DND-41 (cell line): ENCODE data around the gene SLC30A1.

Experiments used
- ATAC-seq: fragments of 200-7000 bp; cut with Tn5 transposase; 3 replicates; pipeline ENCODE4 v1.9.1; 2021; ENCODE audit warnings: low read depth; ENCODE audit not compliant: insufficient read depth
- DNase-seq: peaks from one replicate; pipeline ENCODE4 v3.0.0-alpha.2; 2020
- H2AFZ ChIP-seq: 2 replicates; pipeline ENCODE4 v1.6.0; 2012; ENCODE audit warnings: low read depth, low read length
- H3K27ac ChIP-seq: 2 replicates; pipeline ENCODE4 v1.5.1; 2012; ENCODE audit warnings: low read length, inconsistent platforms
- H3K27me3 ChIP-seq: fragments of 200-600 bp; sonication (generic); 2 replicates; pipeline ENCODE4 v1.6.0; 2012; ENCODE audit warnings: low read length, mild to moderate bottlenecking, inconsistent platforms; ENCODE audit not compliant: insufficient read depth, poor library complexity
- H3K36me3 ChIP-seq: 2 replicates; pipeline ENCODE4 v1.5.1; 2012; ENCODE audit warnings: low read length, inconsistent platforms; ENCODE audit not compliant: insufficient read depth
- H3K4me1 ChIP-seq: 2 replicates; pipeline ENCODE4 v1.5.1; 2012; ENCODE audit warnings: mild to moderate bottlenecking, low read length; ENCODE audit not compliant: insufficient read depth
- H3K4me2 ChIP-seq: 2 replicates; pipeline ENCODE4 v1.6.0; 2012; ENCODE audit warnings: mild to moderate bottlenecking, moderate library complexity, low read length, inconsistent platforms; ENCODE audit not compliant: insufficient read depth
- H3K4me3 ChIP-seq, 2 experiments: fragments of 200-600 bp in 1 of 2; shearing (Covaris generic) in 1 of 2; 2 replicates each; pipeline ENCODE4 v1.5.1; 2012 to 2016; ENCODE audit warnings: inconsistent platforms in 2 of 2, low read length in 2 of 2, mild to moderate bottlenecking in 2 of 2, low read depth in 1 of 2, moderate library complexity in 1 of 2
- H3K79me2 ChIP-seq: 2 replicates; pipeline ENCODE4 v1.6.0; 2012; ENCODE audit warnings: low read length, inconsistent platforms; ENCODE audit not compliant: insufficient read depth
- H3K9ac ChIP-seq: 2 replicates; pipeline ENCODE4 v1.6.0; 2012; ENCODE audit warnings: low read depth, mild to moderate bottlenecking, inconsistent platforms, low read length, moderate library complexity
- H3K9me3 ChIP-seq: 2 replicates; pipeline ENCODE4 v1.5.1; 2012; ENCODE audit warnings: low read length, moderate library complexity, mild to moderate bottlenecking, inconsistent platforms; ENCODE audit not compliant: insufficient read depth, severe bottlenecking
- H4K20me1 ChIP-seq: 2 replicates; pipeline ENCODE4 v1.6.0; 2012; ENCODE audit warnings: low read length; ENCODE audit not compliant: insufficient read depth
- EZH2 ChIP-seq: IDR thresholded peaks from 3 replicates; pipeline ENCODE4 v1.6.1; 2012; ENCODE audit warnings: borderline replicate concordance, low read depth, mild to moderate bottlenecking, moderate library complexity, low read length, inconsistent platforms; ENCODE audit not compliant: severe bottlenecking
- TF ChIP-seq, protein P1 (sequence below): IDR thresholded peaks from 2 replicates; pipeline ENCODE4 v1.5.1; 2012; ENCODE audit warnings: borderline replicate concordance, low read length, moderate library complexity, mild to moderate bottlenecking; ENCODE audit not compliant: poor library complexity, severe bottlenecking; ENCODE audit errors: extremely low read depth

SLC30A1 gene

DNA sequence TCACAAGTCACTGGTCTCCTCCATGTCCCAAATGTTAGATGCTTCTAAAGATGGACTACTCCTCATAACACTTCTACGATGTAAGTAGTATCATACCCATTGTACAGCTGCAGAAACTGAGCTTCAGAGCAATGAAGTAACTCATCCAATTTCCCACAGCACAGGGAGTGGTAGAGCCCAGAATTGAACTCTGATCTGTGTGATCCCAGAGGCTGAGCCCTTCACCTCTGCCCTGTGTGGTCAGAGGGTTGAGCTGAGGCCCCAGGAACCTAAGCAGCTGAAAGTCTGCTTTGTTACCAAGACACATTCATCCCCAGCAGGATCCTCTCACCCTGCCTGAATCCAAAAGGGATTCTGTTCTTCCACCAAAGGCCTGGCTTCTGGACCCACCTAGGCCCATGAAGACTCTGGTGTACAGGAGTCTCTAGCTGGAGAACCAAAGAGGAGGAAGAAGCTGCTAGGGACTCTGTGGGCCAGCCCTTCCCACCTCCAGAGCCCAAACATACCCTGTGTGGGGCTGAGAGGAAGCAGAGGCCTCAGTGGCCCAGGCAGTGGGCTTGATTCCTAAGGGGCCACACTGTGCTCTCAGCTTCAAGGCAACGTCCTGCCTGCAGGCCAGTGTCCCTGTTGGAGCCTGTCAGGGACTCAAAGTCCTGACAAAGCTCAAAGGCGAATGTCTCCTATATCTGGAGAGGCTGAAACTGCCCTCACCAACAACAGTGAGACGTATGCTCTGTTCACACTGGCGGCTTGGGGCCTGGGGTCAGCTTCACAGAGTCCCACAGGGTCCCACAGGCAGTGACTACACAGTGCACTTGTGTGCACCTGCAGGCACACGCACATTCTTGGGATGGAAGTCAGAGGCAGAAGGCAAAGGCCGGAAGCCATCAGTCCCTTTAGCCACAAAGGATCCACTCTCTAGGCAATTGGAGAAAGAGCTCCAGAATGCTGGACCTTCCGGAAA, 40.4 kb upstream of the SLC30A1 start:
- H3K79me2 ChIP-seq: no peaks in the 10 kb centered on the region
- ATAC-seq: no peak

DNA sequence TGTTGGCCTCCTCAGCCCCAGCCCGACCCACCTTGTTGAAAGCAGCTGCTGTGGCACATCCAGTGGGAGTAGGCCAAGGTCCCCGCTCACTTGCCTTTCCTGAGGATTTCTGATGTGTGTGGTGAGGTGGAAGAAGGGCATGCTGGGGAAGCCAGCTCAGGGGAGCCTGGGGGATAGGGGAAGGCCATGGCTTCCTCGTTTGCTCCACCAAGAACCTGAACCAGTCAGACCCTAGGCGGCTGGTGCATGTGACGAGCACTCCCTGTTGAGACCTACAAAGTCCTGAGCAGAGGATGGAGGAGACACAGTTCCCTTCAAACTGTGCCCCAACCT, 38.0 kb upstream of the SLC30A1 start:
- ATAC-seq: no peak
- peak overlapping the region; percentile 41; the same call in 1 of the 2 replicates for H2AFZ ChIP-seq

More for the DNA sequence above, 40.4 kb upstream of the SLC30A1 start:
- H2AFZ ChIP-seq: no peak overlapping the region; the same call in 1 of the 2 replicates
- DNase-seq: no peak
- H3K27ac ChIP-seq: no peak overlapping the region
- H3K27me3 ChIP-seq: no peaks in the 10 kb centered on the region
- no peaks in the 10 kb centered on the region for H3K36me3 ChIP-seq
- no peak overlapping the region for H3K4me2 ChIP-seq
- no peaks in the 10 kb centered on the region for H3K9me3 ChIP-seq
- no peak overlapping the region for H3K4me3 ChIP-seq
- H3K9ac ChIP-seq: no peak overlapping the region
- H4K20me1 ChIP-seq: no peaks in the 10 kb centered on the region
- no peaks in the 10 kb centered on the region for H3K4me1 ChIP-seq
- TF ChIP-seq, protein P1, sequence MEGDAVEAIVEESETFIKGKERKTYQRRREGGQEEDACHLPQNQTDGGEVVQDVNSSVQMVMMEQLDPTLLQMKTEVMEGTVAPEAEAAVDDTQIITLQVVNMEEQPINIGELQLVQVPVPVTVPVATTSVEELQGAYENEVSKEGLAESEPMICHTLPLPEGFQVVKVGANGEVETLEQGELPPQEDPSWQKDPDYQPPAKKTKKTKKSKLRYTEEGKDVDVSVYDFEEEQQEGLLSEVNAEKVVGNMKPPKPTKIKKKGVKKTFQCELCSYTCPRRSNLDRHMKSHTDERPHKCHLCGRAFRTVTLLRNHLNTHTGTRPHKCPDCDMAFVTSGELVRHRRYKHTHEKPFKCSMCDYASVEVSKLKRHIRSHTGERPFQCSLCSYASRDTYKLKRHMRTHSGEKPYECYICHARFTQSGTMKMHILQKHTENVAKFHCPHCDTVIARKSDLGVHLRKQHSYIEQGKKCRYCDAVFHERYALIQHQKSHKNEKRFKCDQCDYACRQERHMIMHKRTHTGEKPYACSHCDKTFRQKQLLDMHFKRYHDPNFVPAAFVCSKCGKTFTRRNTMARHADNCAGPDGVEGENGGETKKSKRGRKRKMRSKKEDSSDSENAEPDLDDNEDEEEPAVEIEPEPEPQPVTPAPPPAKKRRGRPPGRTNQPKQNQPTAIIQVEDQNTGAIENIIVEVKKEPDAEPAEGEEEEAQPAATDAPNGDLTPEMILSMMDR: no peak
- no peak for TF ChIP-seq EZH2

DNA sequence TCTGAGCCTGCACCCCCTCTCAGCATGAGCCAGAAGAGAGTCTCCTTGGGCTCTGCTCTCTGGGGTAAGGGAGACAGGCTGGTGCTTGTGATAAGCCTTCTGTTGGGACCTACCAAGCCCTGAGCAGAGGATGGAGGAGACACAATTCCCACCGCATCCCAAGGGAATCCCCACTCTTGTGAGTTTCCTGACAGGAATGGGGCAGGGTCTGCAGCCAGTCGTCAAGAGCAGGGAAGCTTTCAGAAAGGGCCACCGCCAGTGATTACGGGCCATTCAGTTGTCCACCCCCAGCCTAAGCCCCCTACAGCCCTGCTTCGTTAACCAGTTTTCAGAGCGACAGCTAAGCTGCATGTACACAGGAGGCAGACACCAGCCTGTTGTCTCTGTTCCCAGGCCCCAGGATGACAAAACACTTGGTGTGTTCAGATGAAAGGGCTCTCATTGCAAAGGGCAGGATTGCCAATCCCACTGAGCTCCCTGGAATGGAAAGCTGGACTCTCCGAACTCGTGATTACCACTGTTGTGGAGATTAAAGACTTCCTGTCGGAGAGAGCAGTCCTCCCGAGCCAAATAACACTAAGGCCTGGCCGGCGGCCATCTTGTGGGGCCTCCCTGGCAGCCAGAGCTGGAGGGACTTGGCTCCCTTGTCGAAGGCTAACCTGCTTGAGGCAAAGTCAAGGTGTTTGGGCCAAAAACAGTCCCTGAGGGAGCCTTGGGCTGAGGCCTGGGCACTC, 37.4 kb upstream of the SLC30A1 start:
- H3K27ac ChIP-seq: no peak overlapping the region
- H3K4me2 ChIP-seq: no peak overlapping the region
- H3K9ac ChIP-seq: no peak overlapping the region
- no peaks in the 10 kb centered on the region for H3K79me2 ChIP-seq
- no peak overlapping the region for H3K4me3 ChIP-seq
- no peak for TF ChIP-seq EZH2
- TF ChIP-seq, protein P1: no peak
- no peaks in the 10 kb centered on the region for H3K27me3 ChIP-seq
- no peaks in the 10 kb centered on the region for H4K20me1 ChIP-seq
- peak overlapping the region; percentile 41; the same call in 1 of the 2 replicates for H2AFZ ChIP-seq
- DNase-seq: no peak
- no peaks in the 10 kb centered on the region for H3K36me3 ChIP-seq
- H3K4me1 ChIP-seq: no peaks in the 10 kb centered on the region
- no peaks in the 10 kb centered on the region for H3K9me3 ChIP-seq
- no peak for ATAC-seq

More for the DNA sequence above, 38.0 kb upstream of the SLC30A1 start:
- Histone ChIP-seq H3K4me2 (no peak overlapping the region), H4K20me1 (no peaks in the 10 kb centered on the region), H3K4me1 (no peaks in the 10 kb centered on the region), H3K9me3 (no peaks in the 10 kb centered on the region), H3K36me3 (no peaks in the 10 kb centered on the region), H3K27ac (no peak overlapping the region), H3K9ac (no peak overlapping the region), H3K4me3 (no peak overlapping the region), H3K27me3 (no peaks in the 10 kb centered on the region), H3K79me2 (no peaks in the 10 kb centered on the region)
- TF ChIP-seq EZH2: no peak
- TF ChIP-seq, protein P1: no peak
- DNase-seq: no peak
